Gastrocnemius medialis (tissue), 4 donors: ENCODE results near the gene UGT1A1.

Experiments
- CTCF ChIP-seq, 5 experiments: fragments of 450-650 bp in 3 of 5; fragments of 200-600 bp in 2 of 5; sonication (generic) in 2 of 5; IDR thresholded peaks in 4 of 5; conservative IDR thresholded peaks in 1 of 5; 1 replicate in 4 of 5; 2 replicates in 1 of 5; pipeline ENCODE4 v1.5.1; 2016 to 2019; ENCODE audit warnings: antibody characterized with exemption in 5 of 5, mild to moderate bottlenecking in 3 of 5, moderate library complexity in 3 of 5
- POLR2A ChIP-seq, 2 donors: fragments of 450-650 bp; IDR thresholded peaks; one replicate each; pipeline ENCODE4 v1.6.1; 2017; ENCODE audit warnings: antibody characterized with exemption in 2 of 2, mild to moderate bottlenecking in 2 of 2, moderate library complexity in 2 of 2

- TF ChIP-seq CTCF (IDR thresholded peaks at IDR 0.05 in 4 of 5, conservative IDR thresholded peaks at IDR 0.05 in 1 of 5): no peak
- TF ChIP-seq POLR2A (IDR thresholded peaks at IDR 0.05): no peak
Measured at GRCh38 chr2:233816334-233816733, 56.3 kb downstream of the UGT1A1 start.
